NT2/D1 (cell line): ENCODE measurements around the gene PHB1.

Experiments
- YY1 ChIP-seq: IDR thresholded peaks from 2 replicates; pipeline ENCODE4 v1.6.1; 2011; ENCODE audit not compliant: insufficient read length, insufficient read depth
- ZNF274 ChIP-seq: IDR thresholded peaks from 2 replicates; pipeline ENCODE4 v1.6.1; 2011; ENCODE audit warnings: mild to moderate bottlenecking, low read depth, low read length

DNA sequence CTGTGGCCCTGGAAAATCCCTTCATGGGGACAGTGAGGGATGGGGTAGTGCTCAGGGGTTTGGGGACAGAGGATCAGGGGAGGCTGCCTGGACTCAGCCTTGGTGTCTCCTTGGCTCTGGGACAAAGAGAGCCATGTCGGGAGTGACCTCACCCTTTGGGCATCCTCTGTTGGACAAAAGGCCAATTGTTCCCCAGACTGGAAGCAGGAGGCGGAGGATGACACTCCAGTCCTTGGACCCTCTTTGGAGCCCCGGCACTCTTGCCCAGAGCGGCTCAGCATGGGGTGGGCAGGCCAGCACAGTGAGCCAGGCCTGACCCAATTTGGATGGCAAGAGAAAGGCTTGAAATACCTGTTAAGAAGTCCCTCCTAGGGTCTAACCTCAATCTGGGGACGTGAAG is 39.4 kb upstream of the PHB1 start:
- TF ChIP-seq ZNF274 (no peak), YY1 (no peak)
